Liver (tissue), 9 donors: ENCODE data around the gene PRG2. TPM values are rescaled to one million over a fixed set of nuclear protein-coding genes. Genes with fewer than 3 reads are reported as not detected.

Source experiments
- DNase-seq: peaks from one replicate; pipeline ENCODE4 v3.0.0-alpha.2; 2017; ENCODE audit warnings: low spot score
- H3K27ac ChIP-seq, 2 donors: one replicate each; pipeline ENCODE4 v1.7.0; 2013; ENCODE audit warnings: inconsistent platforms in 2 of 2, low read length in 2 of 2, control low read depth in 1 of 2, low read depth in 1 of 2, mild to moderate bottlenecking in 1 of 2
- H3K27me3 ChIP-seq, 4 donors: one replicate each; pipeline versions ENCODE4 v1.6.1 to v1.7.0; 2013; ENCODE audit warnings: low read length in 3 of 4, inconsistent platforms in 1 of 4, mild to moderate bottlenecking in 1 of 4, moderate library complexity in 1 of 4; ENCODE audit not compliant: control insufficient read depth in 4 of 4, insufficient read depth in 4 of 4
- H3K36me3 ChIP-seq, 4 donors: one replicate each; pipeline versions ENCODE4 v1.6.1 to v1.7.0; 2013; ENCODE audit warnings: low read length in 3 of 4, mild to moderate bottlenecking in 3 of 4, low read depth in 1 of 4, moderate library complexity in 1 of 4; ENCODE audit not compliant: control insufficient read depth in 4 of 4, insufficient read depth in 3 of 4
- H3K4me1 ChIP-seq, 4 donors: one replicate each; pipeline versions ENCODE4 v1.6.1 to v1.7.0; 2013; ENCODE audit warnings: low read length in 3 of 4, mild to moderate bottlenecking in 3 of 4, moderate library complexity in 1 of 4; ENCODE audit not compliant: control insufficient read depth in 4 of 4, insufficient read depth in 4 of 4
- H3K4me3 ChIP-seq, 3 donors: one replicate each; pipeline versions ENCODE4 v1.6.1 to v1.7.0; 2013; ENCODE audit warnings: low read length in 3 of 3, control low read depth in 1 of 3, low read depth in 1 of 3, mild to moderate bottlenecking in 1 of 3
- H3K9ac ChIP-seq, 2 donors: one replicate each; pipeline ENCODE4 v1.7.0; 2013; ENCODE audit warnings: low read length in 2 of 2, mild to moderate bottlenecking in 2 of 2, moderate library complexity in 2 of 2, control low read depth in 1 of 2, low read depth in 1 of 2
- H3K9me3 ChIP-seq, 4 donors: one replicate each; pipeline versions ENCODE4 v1.6.1 to v1.7.0; 2013; ENCODE audit warnings: low read length in 3 of 4; ENCODE audit not compliant: control insufficient read depth in 4 of 4
- ATF3 ChIP-seq: IDR thresholded peaks from 2 replicates; pipeline ENCODE4 v1.6.1; 2016; ENCODE audit warnings: antibody characterized with exemption
- CTCF ChIP-seq: fragments of 150-350 bp; IDR thresholded peaks from 2 replicates; pipeline ENCODE4 v1.5.1; 2017; ENCODE audit warnings: improper control_type of control experiment, low read depth, low read length; ENCODE audit not compliant: missing input control
- EGR1 ChIP-seq, 2 donors: IDR thresholded peaks; 2 replicates each; pipeline ENCODE4 v1.6.1; 2016 to 2018; ENCODE audit warnings: antibody characterized with exemption in 2 of 2, low read depth in 2 of 2
- FOXA1 ChIP-seq: IDR thresholded peaks from 2 replicates; pipeline ENCODE4 v1.6.1; 2016; ENCODE audit warnings: antibody characterized with exemption
- FOXA2 ChIP-seq: IDR thresholded peaks from 2 replicates; pipeline ENCODE4 v1.6.1; 2016; ENCODE audit warnings: antibody characterized with exemption
- GABPA ChIP-seq, 2 donors: IDR thresholded peaks in 1 of 2; conservative IDR thresholded peaks in 1 of 2; 2 replicates each; pipeline ENCODE4 v1.6.1; 2016; ENCODE audit warnings: antibody characterized with exemption in 2 of 2, mild to moderate bottlenecking in 1 of 2, moderate library complexity in 1 of 2
- HNF4A ChIP-seq, 2 donors: conservative IDR thresholded peaks; 2 replicates each; pipeline ENCODE4 v1.6.1; 2016; ENCODE audit warnings: antibody characterized with exemption in 2 of 2, mild to moderate bottlenecking in 2 of 2
- HNF4G ChIP-seq: IDR thresholded peaks from 2 replicates; pipeline ENCODE4 v1.6.1; 2016; ENCODE audit warnings: antibody characterized with exemption
- JUND ChIP-seq, 2 donors: IDR thresholded peaks; 2 replicates each; pipeline ENCODE4 v1.6.1; 2016; ENCODE audit warnings: antibody characterized with exemption in 2 of 2
- MAX ChIP-seq: IDR thresholded peaks from 2 replicates; pipeline ENCODE4 v1.6.1; 2016; ENCODE audit warnings: antibody characterized with exemption
- NR2F2 ChIP-seq: IDR thresholded peaks from 2 replicates; pipeline ENCODE4 v1.6.1; 2016; ENCODE audit warnings: antibody characterized with exemption
- RAD21 ChIP-seq, 2 donors: IDR thresholded peaks; 2 replicates each; pipeline ENCODE4 v1.6.1; 2016; ENCODE audit warnings: antibody characterized with exemption in 2 of 2, mild to moderate bottlenecking in 2 of 2
- RXRA ChIP-seq, 2 donors: IDR thresholded peaks; 2 replicates each; pipeline ENCODE4 v1.6.1; 2017 to 2018; ENCODE audit warnings: antibody characterized with exemption in 2 of 2, mild to moderate bottlenecking in 1 of 2
- SP1 ChIP-seq: IDR thresholded peaks from 2 replicates; pipeline ENCODE4 v1.6.1; 2018; ENCODE audit warnings: antibody characterized with exemption, mild to moderate bottlenecking
- TAF1 ChIP-seq: conservative IDR thresholded peaks from 2 replicates; pipeline ENCODE4 v1.6.1; 2016; ENCODE audit warnings: antibody characterized with exemption, mild to moderate bottlenecking
- YY1 ChIP-seq: IDR thresholded peaks from 2 replicates; pipeline ENCODE4 v1.6.1; 2016; ENCODE audit warnings: antibody characterized with exemption, mild to moderate bottlenecking
- WGBS: extraction: QIAGEN DNeasy Blood & Tissue Kit; methylation state at CpG from one replicate; pipeline ENCODE4 v1.1.7; 2013; 5-methylcytosine and 5-hydroxymethylcytosine counted together
- polyA plus RNA-seq, 2 donors: library from polyadenylated mRNA; stranded (reverse) in 1 of 2; unstranded in 1 of 2; fragments of 200-250 nt in 1 of 2; fragments of >200 nt in 1 of 2; fragmentation: Nextera tagmentation in 1 of 2; extraction: Ambion mirVana in 1 of 2; gene quantifications; one replicate each; pipeline versions ENCODE4 v1.2.1 to v1.2.3, GENCODE V29; 2013 to 2015
- total RNA-seq, 2 donors: library from RNA; depleted of rRNA; stranded (reverse); fragments of >200 nt; gene quantifications; one replicate each; pipeline ENCODE4 v1.2.3, GENCODE V29; 2014
- TF ChIP-seq, protein P1 (sequence below): IDR thresholded peaks from 2 replicates; pipeline ENCODE4 v1.6.1; 2016; ENCODE audit warnings: antibody characterized with exemption
- TF ChIP-seq, protein P2 (sequence below): IDR thresholded peaks from 2 replicates; pipeline ENCODE4 v1.6.1; 2016; ENCODE audit warnings: antibody characterized with exemption, mild to moderate bottlenecking
- donor health status: healthy.
- donor health status: healthy.
- donor health status: healthy.
- donor health status: healthy.
- donor health status: healthy.

The PRG2 gene
- total and polyA plus RNA-seq, 4 donors: 0.74 to 24.2 (median 1.2) TPM; not detected in 1

DNA sequence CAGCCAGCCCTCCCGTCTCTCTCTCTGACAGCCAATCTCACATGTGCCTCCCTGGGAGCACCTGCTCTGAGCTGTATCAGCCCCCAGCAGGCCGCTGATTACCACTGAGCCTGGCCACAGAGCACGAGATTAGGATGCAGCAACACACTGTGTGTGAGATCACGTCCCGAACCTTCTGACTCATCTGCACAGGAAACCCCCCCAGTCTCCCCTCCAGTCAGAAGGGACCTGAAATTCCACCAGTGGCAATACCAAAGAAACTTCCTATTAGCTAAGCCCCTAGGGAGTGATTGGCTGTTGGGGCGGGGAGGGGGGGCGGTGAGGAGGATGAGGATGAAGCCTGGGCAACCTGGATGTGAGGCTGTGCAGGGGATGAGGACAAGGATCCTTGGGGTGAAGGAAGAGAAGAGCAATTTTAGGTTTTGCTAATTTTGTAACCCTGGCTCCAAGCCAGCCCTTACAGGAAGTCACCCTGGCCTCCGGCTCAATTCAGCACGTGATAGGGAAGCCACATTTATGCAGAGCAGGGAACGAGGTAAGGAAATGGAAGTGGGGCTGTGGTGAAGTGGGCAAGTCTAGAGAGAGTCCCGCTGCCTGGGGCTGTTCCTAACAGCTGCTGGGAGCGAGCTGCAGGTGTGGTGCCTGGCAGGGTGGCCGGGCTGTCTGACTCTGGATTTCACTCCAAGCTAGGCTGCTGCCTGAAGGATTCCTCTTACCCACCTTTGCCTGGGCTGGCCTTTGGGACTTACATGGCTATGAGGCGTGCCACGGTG lies 34.5 kb upstream of the PRG2 start:
- Histone ChIP-seq H3K36me3 (peaks cover 10 to 28% (median 21%) of the 10 kb centered on the region in 4 donors), H3K9me3 (no peaks in the 10 kb centered on the region), H3K27ac (peak overlapping the region; percentile 92 to 99), H3K9ac (peak overlapping the region; percentile 72 to 76), H3K4me3 (peak overlapping the region; percentile 35 to 68 (median 65)), H3K27me3 (no peaks in the 10 kb centered on the region), H3K4me1 (peaks cover 10 to 65% (median 29%) of the 10 kb centered on the region in 4 donors)
- WGBS: 36% methylated on average over 15 of the region's 15 CpGs
- TF ChIP-seq NR2F2: peak; percentile 42
- TF ChIP-seq YY1: peak; percentile 35
- no peak for TF ChIP-seq CTCF
- peak; percentile 65 for TF ChIP-seq MAX
- no peak for TF ChIP-seq TAF1
- no peak for TF ChIP-seq ATF3
- TF ChIP-seq, protein P1, sequence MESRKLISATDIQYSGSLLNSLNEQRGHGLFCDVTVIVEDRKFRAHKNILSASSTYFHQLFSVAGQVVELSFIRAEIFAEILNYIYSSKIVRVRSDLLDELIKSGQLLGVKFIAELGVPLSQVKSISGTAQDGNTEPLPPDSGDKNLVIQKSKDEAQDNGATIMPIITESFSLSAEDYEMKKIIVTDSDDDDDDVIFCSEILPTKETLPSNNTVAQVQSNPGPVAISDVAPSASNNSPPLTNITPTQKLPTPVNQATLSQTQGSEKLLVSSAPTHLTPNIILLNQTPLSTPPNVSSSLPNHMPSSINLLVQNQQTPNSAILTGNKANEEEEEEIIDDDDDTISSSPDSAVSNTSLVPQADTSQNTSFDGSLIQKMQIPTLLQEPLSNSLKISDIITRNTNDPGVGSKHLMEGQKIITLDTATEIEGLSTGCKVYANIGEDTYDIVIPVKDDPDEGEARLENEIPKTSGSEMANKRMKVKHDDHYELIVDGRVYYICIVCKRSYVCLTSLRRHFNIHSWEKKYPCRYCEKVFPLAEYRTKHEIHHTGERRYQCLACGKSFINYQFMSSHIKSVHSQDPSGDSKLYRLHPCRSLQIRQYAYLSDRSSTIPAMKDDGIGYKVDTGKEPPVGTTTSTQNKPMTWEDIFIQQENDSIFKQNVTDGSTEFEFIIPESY: no peak
- TF ChIP-seq, protein P2, sequence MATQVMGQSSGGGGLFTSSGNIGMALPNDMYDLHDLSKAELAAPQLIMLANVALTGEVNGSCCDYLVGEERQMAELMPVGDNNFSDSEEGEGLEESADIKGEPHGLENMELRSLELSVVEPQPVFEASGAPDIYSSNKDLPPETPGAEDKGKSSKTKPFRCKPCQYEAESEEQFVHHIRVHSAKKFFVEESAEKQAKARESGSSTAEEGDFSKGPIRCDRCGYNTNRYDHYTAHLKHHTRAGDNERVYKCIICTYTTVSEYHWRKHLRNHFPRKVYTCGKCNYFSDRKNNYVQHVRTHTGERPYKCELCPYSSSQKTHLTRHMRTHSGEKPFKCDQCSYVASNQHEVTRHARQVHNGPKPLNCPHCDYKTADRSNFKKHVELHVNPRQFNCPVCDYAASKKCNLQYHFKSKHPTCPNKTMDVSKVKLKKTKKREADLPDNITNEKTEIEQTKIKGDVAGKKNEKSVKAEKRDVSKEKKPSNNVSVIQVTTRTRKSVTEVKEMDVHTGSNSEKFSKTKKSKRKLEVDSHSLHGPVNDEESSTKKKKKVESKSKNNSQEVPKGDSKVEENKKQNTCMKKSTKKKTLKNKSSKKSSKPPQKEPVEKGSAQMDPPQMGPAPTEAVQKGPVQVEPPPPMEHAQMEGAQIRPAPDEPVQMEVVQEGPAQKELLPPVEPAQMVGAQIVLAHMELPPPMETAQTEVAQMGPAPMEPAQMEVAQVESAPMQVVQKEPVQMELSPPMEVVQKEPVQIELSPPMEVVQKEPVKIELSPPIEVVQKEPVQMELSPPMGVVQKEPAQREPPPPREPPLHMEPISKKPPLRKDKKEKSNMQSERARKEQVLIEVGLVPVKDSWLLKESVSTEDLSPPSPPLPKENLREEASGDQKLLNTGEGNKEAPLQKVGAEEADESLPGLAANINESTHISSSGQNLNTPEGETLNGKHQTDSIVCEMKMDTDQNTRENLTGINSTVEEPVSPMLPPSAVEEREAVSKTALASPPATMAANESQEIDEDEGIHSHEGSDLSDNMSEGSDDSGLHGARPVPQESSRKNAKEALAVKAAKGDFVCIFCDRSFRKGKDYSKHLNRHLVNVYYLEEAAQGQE: no peak
- TF ChIP-seq GABPA (IDR thresholded peaks at IDR 0.05 in 1 of 2, conservative IDR thresholded peaks at IDR 0.05 in 1 of 2): peak; percentile 16 to 47
- no peak for TF ChIP-seq RAD21 (IDR thresholded peaks at IDR 0.05)
- TF ChIP-seq RXRA (IDR thresholded peaks at IDR 0.05): no peak
- TF ChIP-seq FOXA1: no peak
- no peak for TF ChIP-seq EGR1 (IDR thresholded peaks at IDR 0.05; ENCODE audit: low read depth in 2 of 2)
- TF ChIP-seq HNF4G: no peak
- TF ChIP-seq SP1: peak; percentile 43
- TF ChIP-seq JUND (IDR thresholded peaks at IDR 0.05): peak; percentile 73 to 76
- peak in 1 of 2 donors; percentile 3 for TF ChIP-seq HNF4A (conservative IDR thresholded peaks at IDR 0.05)
- no peak for TF ChIP-seq FOXA2
- DNase-seq: peak; percentile 82
